NCI-H2196 (cell line): ENCODE measurements around the gene ANKRD34B.
"Not testable (repeated sequence)": the region's sequence is repeated elsewhere in the genome, so short reads cannot be mapped to it uniquely, and the experiment has no call there.

Experiments
- DNase-seq: peaks from one replicate; lab custom pipeline; 2025; ENCODE audit not compliant: unreplicated experiment; lab: John Stamatoyannopoulos, UW

Gene ANKRD34B

DNA sequence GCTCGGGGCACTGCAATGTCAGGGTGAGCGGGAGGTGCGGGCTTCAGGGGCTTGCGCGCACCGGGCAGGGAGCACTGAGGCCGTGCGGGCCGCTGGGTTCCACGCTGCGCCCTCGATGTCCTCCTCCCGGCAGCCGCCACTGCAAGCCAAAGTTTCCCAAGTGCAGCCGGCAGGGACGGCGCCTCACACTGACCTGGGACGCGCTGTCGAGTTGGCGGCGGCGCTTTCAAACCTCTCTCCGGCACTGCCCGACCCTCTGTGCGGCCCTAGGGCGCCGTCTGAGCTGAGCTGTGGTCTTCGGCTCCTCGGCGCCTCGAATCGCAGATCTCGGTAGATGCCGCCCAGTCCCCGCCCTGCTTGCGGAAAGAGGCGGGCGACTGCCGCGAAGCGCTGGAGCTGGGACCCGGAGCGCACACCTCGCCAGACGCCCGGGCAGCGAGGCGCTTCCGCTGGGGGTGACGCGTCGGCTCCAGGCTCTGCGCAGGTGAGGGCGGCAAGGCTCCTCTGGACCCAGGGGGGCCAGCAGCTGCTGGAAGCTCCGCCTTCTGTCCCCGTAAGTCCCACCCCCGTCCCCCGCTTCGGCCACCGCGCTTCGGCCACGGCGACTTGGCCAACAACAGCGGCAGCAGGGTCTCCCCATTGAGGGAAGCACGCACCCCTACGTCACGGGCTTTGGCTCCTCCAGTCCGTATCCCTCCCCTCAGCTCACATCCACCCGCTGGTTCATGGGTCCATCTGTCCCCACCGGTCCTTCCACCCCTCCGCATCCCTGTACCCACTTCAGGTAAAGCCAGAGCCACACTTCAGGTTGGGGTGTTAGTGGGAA, at the start of gene ANKRD34B:
TSS of gene ANKRD34B (minus strand) at position 320 of the 826 bp plus-strand sequence. CDS start 10,261 bp downstream, outside the sequence.
- peak; percentile 4 for DNase-seq

DNA sequence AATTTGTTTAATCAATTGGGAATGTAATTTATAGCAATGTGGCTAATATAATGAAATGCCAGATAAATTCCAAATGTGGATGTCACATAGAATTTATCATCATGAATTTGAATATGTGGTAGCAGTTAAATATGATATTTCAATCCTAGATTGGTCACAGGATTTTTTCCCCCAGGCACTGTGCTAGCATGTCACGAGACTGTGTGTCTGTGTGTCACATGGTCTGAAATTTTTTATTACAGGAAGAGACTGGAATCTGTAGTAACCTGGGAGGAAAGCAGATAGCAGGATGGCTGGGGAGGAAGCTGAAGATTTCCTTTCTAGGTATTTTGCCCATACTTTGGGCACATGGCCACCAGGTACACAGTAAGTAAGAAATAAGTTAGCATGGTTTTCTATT, 49.0 kb upstream of the ANKRD34B start:
- DNase-seq = no peak

DNA sequence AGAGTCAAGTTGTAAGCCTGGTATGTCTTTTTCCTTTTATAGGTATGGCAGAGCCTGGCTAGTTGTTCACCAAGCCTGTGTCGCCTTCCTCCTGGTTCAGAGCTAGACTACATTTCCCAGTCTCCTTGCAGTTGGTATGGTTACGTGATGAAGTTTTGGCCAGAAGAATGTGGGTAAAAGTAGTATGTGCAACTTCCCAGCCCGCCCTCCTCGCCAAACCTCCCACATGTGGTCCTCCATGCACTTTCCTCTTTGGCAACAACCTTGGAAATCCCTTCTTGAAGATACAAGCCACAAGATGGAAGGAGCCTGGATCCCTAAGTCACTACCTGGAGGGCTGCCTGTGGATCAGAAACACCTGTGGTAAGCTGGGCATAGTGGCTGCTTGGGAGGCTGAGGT, 48.4 kb upstream of the ANKRD34B start:
- DNase-seq = no peak

DNA sequence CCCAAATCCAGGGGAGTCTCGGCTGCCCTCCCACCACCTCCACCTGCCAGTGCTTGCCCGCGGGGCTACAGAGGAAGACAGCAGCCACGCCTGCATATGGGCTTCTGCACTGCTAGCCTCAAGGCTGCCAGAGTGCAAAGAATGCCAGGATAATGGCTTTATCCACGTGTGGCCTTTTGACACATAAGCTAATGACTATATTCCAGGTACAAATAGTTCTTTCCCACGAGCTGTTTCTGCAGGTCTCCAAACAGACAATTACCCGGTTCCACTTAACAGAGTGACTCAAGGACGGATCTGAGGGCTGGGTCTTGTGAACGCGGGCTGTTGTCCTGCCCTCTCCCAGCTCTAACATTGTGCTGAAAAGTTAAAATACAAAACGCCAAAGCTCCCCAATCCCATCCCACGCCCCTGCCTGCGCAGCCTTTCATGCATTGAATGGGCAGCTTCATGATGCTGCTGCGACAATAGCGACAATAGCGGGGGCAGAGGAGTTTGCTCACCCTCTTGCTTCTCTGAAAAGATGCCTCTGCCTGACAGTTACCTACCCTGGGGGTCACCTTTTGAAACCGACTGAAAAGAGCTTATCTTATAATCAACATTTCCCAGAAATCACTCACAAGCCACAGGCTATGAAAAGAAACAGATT, 45.3 kb upstream of the ANKRD34B start:
- no peak for DNase-seq

DNA sequence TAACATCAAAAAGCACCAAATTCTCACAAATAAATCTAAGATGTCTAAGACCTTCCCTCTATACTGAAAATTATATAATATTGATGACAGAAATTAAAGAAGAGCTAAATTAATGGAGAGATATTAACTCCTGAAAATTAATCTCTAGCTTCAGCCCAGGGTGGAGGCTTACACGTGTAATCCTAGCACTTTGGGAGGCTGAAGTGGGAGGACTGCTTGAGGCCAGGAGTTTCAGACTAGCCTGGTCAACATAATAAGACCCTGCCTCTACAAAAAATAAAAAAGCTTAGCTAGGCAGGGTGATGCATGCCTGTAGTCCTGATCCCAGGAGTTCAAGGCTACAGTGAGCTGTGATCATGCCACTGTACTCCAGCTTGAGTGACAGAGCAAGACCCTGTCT, 39.6 kb upstream of the ANKRD34B start:
- no peak for DNase-seq

DNA sequence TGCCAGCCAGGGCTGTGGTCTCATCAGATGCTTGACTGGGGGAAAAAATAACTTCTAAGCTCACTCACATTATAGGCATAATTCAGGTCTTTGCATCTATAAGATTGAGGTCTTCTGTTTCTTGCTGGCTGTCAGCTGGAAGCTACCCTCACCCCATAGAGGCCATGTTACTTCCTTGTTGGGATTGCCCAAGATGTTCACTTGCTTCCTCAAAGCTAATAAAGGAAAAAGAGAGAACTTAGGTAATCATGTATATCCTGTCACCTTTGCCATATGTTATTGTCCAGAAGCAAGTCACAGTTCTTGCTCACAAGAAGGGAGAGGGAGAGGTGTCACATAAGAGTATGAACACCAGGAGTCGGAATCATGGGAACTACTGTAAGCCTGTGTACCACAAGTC, 38.7 kb upstream of the ANKRD34B start:
- no peak for DNase-seq

DNA sequence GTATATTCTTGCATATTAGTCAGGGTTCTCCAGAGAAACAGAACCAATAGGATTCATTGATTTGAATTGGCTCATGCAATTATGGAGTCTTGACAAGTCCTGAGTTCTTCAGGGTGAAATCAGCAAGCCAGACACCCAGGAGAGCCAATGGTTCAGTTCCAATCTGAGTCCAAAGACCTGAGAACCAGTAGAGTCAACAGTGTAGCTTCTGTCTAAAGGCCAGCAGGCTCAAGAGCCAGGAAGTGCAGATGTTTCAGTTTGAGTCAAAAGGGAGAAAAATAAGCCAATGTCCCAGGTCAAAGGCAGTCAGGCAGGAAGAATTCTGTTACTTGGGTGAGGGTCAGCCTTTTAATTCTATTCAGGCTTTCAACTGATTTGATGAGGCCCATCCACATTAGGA, 37.8 kb upstream of the ANKRD34B start:
- no peak for DNase-seq

DNA sequence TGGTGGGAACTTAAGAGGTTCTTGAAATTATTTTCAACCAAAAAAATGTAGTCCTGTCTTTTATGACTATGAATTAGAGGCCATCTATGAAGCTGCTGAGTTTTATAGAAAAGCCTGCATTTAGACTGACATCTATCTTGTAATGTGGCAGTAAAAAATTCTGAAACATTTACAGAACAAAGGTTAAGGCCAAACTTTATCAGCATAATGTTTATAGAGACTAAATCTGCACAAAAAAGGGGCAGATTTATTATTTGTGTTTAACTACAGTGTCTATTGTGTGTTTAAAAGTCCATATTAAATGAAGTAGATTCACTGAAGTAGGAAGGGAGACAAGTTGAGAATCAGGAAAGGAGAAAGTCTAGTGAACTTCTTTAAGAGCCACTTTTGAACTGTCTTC, 37.3 kb upstream of the ANKRD34B start:
- no peak for DNase-seq

DNA sequence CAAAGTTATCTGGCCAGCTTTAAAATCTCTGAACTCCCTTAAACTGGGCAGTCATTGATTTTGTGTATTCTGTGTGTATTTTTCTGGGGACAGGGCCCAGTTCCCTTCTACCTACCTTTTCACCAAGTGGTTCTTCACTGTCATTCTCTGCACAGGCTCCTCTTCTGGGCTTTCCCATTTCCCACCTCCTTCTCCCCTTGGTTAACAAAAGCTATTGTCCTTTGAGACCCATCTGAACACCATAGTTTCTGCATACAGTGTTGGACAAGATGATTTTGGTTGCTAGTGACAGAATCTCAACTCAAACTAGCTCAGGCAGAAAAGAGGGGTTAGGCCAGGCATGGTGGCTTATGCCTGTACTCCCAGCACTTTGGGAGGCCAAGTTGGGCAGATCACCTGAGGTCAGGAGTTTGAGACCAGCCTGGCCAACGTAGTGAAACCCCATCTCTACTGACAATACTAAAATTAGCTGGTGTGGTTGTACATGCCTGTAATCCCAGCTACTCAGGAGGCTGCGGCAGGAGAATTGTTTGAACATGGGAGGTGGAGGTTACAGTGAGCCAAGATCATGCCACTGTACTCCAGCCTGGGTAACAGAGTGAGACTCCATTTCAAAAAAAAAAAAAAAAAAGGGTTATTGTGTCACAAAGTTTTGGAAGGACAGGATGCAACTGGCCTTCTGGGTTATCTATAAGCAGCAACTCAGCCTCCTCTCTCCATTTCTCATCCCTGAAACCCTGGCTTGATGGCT, 31.0 kb upstream of the ANKRD34B start:
- DNase-seq = no peak

DNA sequence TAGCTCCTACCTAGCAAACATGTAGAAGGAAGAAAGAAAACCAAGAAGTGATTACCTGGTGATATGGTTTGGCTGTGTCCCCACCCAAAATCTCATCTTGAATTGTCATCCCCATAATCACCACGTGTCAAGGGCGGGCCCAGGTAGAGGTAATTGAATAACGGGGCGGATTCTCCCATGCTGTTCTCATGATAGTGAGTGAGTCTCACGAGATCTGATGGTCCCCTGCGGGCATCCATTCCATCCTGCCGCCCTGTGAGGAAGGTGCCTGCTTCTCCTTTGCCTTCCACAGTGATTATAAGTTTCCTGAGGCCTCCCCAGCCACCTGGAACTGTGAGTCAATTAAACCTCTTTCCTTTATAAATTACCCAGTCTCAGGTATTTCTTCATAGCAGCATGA, 27.4 kb upstream of the ANKRD34B start:
- DNase-seq = no peak

DNA sequence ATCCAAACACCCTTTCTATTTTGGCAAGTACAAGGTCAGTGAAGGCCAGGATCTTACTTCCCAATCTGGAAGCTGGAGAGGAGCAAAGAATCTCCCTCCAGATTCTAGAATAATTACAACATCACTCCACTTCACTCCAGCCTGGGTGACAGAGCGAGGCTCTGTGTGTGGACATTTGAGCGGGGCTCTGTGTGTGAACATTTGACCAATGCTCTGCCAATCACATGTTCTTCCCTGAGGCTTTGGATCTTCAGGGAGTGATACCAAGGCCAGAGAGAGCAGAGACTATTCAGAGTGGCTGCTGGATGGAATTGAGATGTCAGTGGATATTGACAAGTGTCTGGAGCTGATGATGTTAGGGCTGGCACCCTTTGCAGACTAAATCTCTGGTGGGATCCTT, 24.7 kb upstream of the ANKRD34B start:
- no peak for DNase-seq

DNA sequence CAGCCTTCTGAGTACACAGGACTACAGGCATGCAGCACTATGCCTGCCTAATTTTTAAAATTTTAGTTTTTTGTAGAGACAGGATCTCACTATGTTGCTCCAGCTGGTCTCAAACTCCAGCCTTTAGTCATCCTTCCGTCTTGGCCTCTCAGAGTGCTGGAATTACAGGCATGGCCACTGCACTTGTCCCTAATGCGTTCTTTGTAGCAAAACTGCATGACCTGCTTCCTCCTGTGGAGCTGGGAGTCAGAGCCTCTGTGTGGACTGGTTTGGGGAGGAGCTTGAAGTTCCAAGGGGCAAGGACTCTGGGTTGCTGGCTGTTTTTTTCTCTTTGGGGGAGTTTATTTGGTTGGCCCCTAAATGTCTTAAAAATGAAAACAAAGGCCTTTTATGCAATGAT, 22.7 kb upstream of the ANKRD34B start:
- no peak for DNase-seq

DNA sequence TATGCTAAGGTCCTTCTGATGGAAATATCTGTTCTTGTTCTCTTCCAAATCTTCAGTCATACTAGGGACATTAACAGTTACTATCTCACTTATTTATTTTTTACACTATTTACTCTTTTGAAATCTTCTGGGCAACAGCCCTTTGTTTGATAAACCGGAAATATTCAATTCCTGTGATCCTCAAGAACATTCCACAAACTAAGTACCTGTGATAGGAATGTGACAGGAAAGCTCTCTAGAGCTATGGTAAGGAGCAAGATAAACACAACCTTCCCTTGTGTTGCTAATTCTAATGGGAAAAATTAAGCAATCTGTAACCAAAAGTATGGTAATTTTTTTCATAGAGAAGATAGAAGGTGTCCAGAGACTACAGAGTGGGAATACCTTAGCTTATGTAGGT, 22.0 kb upstream of the ANKRD34B start:
- no peak for DNase-seq

DNA sequence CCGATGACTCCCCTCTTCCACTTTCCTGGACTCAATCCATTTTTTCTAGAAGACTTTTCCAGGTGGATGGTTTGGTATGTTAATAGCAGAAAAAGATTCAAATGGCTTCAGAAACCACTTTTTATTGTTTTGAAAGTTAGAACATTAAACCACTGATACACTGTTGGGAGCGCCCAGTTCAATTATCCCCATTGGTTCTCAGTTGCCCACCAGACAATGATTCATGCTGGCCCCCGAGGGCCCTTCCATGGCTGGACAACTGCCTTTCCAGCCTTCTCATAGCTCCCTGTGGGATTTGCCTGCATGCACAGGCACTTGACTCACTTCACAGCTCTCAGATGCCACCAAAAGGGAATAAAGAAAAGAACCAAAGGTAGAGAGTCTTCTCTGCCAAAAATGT, 21.3 kb upstream of the ANKRD34B start:
- no peak for DNase-seq

DNA sequence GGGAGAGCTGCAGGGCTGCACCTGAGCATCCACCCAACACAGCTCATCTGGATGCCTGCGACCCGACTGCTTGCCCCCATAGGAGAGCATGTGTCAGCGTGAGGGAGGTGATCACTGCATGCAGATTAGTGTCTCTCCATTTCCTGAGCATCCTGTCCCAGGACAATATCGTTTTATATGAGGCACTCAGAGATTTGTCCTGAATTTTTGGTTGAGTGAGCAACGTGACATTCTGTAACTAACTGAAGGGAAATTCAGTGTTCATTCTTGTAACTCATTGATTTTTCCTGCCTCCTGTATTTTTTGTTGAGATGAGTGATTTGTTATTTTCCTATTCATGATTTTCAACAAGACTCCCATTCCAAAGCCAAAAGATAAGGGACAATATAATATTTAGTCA, 20.7 kb upstream of the ANKRD34B start:
- DNase-seq = no peak

DNA sequence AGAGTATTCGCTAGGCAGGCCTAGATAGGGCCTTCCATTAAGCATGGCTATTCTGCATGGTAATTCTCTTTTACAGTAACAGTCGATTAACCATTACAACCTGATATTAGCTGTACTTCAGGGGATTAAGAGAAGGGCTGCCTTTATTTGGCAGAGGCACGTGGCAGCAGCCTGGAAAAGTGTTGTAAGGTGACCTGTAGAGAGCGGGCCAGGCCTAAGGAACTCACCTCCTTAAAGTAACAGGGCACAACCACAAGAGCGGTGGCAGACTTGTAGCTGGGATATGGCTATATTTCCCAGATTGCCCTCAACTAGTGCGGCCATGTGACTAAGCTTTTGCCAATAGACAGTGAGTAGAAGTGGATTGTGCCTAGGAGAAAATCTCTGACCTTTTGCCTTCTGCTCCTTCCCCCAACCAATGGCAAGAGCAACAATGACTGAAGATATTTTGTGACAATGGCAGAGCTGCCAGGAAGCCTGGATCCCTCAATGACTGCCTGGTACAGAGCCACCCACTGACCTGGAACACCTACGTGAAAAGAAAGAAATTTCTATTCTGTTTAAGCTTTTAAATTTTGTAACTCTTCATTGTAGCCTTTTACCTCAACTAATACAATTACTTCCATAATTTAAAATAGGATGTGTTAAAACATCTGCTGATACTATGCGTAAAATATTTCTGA, 18.9 kb upstream of the ANKRD34B start:
- DNase-seq = no peak

DNA sequence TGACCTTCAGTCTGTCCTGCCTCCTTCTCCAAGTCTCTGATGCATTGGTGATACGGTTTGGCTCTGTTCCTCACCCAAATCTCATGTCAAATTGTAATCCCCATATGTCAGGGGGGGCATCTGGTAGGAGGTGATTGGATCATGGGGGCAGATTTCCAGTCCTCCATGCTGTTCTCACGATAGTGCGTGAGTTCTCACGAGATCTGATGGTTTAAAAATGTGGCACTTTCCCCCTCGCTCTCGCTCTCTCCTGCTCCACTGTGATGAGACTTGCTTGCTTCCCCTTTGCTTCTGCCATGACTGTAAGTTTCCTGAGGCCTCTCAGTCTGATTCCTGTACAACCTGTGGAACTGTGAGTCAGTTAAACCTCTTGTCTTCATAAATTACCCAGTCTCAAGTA, 14.7 kb upstream of the ANKRD34B start:
- no peak for DNase-seq

DNA sequence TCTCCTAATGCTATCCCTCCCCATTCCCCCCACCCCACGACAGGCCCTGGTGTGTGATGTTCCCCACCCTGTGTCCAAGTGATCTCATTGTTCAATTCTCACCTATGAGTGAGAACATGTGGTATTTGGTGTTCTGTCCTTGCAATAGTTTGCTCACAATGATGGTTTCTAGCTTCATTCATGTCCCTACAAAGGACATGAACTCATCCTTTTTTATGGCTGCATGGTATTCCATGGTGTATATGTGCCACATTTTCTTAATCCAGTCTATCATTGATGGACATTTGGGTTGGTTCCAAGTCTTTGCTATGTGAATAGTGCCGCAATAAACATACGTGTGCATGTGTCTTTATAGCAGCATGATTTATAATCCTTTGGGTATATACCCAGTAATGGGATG, 10.2 kb upstream of the ANKRD34B start:
- not testable (repeated sequence) for DNase-seq

DNA sequence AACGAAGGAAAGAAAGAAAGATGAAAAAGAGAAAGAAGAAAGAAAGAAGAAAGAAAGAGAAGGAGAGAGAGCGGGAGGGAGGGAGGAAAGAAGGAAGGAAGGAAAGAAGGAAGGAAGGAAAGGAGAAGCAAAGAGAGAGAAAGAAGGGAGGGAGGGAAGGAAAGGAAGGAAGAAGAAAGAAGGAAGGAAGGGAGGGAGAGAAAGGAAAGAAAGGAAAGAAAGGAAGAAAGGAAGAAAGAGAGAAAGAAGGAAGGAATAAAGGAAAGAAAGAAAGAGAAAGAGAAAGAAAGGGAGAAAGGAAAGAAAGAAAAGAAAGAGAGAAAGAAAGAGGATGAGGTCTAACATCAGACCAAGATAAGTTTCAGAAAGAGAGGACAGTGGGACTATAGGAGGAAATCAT, 9.0 kb upstream of the ANKRD34B start:
- DNase-seq = no peak

DNA sequence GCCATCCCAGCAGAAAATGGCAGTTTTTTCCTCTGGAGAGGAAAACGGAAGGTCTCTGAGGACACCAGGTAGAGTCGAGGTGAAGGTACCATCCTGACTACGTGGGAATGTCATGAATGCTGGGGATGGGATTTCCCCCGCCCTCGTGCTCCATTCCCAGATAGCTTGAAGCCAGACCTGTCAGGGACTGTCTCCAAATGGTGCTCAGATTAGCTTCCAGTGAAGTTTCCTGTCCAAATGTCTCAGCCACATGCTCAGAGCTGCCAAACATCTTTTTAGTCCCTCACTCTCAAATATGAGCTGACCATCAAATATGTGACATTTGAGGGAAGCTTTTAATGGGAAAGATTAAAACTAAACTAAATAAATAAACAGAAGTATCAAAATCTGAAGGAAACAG, 7.6 kb upstream of the ANKRD34B start:
- no peak for DNase-seq

DNA sequence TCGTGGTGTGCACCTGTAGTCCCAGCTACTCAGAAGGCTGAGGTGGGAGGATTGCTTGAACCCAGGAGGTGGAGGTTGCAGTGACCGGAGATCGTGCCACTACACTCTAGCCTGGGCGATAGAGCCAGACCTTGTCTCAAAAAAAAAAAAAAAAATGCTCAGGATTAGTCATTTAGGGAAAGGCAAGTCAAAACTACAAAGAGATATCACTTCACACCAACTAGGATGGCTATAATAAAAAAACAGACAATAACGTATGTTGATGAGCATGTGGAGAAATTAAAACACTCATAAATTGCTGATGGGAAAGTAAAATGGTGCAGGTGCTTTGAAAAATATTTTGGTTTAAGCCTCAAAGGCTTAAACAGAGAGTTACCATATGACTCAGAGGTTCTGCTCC, 6.3 kb upstream of the ANKRD34B start:
- no peak for DNase-seq
